Mesothelial cell of epicardium (in vitro differentiated cells): Measurements from ENCODE around the gene LY6G5B. TPM values are rescaled to one million over a fixed set of nuclear protein-coding genes. Genes with fewer than 3 reads are reported as not detected.
A peak's percentile ranks its signal among the peaks of the same experiment; 100 is the strongest.

Source experiments
- DNase-seq, 2 experiments: peaks; one replicate each; pipeline ENCODE4 v3.0.0; 2021; ENCODE audit warnings: low spot score in 2 of 2; ENCODE audit not compliant: unreplicated experiment in 2 of 2
- H3K27ac Mint-ChIP-seq: 2 replicates; pipeline ENCODE4 v1.8.0; 2021; ENCODE audit warnings: mixed read lengths
- H3K27me3 Mint-ChIP-seq: 2 replicates; pipeline ENCODE4 v1.8.0; 2021; ENCODE audit warnings: low read depth, mixed read lengths
- H3K36me3 Mint-ChIP-seq: 2 replicates; pipeline ENCODE4 v1.8.0; 2021; ENCODE audit warnings: mixed read lengths
- H3K4me1 Mint-ChIP-seq: 2 replicates; pipeline ENCODE4 v1.8.0; 2021; ENCODE audit warnings: mixed read lengths
- H3K4me3 Mint-ChIP-seq: 2 replicates; pipeline ENCODE4 v1.8.0; 2021; ENCODE audit warnings: mild to moderate bottlenecking, moderate library complexity, mixed read lengths
- H3K9me3 Mint-ChIP-seq: 2 replicates; pipeline ENCODE4 v1.8.0; 2021; ENCODE audit warnings: mixed read lengths
- total RNA-seq: library from RNA; stranded (reverse); gene quantifications from 3 replicates; pipeline ENCODE4 v1.2.1, GENCODE V29; 2021
- TF ChIP-seq, protein P1 (sequence below): fragments of 200-600 bp; sonication (generic); IDR thresholded peaks from one replicate; pipeline ENCODE4 v1.5.0; 2021; ENCODE audit warnings: antibody characterized with exemption; ENCODE audit not compliant: unreplicated experiment

The LY6G5B gene
- total RNA-seq, 1 donor from 2014 or later, result 36.5 TPM

- Mint-ChIP-seq H3K4me1 (peaks cover 15% of the 10 kb centered on the region), H3K9me3 (no peaks in the 10 kb centered on the region), H3K4me3 (no peak overlapping the region), H3K36me3 (peaks cover 3% of the 10 kb centered on the region), H3K27ac (no peak overlapping the region), H3K27me3 (no peaks in the 10 kb centered on the region)
- no peak for DNase-seq
- TF ChIP-seq, protein P1, sequence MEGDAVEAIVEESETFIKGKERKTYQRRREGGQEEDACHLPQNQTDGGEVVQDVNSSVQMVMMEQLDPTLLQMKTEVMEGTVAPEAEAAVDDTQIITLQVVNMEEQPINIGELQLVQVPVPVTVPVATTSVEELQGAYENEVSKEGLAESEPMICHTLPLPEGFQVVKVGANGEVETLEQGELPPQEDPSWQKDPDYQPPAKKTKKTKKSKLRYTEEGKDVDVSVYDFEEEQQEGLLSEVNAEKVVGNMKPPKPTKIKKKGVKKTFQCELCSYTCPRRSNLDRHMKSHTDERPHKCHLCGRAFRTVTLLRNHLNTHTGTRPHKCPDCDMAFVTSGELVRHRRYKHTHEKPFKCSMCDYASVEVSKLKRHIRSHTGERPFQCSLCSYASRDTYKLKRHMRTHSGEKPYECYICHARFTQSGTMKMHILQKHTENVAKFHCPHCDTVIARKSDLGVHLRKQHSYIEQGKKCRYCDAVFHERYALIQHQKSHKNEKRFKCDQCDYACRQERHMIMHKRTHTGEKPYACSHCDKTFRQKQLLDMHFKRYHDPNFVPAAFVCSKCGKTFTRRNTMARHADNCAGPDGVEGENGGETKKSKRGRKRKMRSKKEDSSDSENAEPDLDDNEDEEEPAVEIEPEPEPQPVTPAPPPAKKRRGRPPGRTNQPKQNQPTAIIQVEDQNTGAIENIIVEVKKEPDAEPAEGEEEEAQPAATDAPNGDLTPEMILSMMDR, result no peak
These were observed 8.2 kb downstream of the LY6G5B start for GRCh38 chr6:31677955-31678354.

DNA sequence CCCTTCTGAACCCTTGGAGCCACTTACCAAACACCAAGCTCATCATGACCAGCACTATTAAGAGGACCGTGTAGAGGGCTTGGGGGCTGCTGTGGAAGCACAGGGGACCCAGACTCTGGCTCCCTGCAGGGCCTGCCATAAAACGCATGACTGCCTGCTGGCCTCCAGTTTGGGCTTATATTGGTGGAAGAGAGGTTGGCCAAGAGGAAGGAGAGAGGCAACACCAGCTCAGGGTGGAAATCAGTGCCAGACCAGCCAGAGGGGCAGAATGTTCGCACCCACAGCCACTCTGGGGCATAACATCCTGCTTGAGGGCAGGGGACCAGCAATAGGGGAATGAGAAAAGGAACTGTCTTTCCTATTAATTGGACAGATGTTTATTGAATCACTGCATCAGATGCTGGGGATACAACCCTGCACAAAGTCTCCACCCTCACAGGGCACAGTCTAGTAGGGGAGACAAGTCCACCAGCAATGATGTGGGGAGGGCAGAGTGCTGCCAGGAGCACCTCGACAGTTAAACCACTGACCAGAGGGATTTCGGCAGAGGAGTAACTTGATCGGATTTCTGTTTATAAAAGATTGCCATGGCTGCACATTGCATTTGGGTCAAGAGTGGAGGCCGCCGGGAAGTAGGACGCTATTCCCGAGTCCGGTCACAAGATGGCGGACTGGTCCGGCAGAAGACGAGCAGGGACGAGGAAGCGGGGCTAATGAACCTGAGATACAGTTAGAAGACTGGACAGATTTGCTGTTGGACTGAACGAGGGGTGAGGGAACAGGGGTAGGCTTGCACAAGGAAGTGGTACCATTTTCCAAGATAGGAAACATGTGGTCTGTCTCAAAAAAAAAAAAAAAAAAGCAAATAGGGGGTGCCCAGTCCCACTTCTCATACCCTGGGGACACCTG lies 10.7 kb downstream of the LY6G5B start, which contains the start of gene LY6G5C:
TSS of gene LY6G5C (minus strand) at position 842 of the 909 bp plus-strand sequence. CDS start at position 148, 694 bp downstream.
- no peaks in the 10 kb centered on the region for H3K9me3 Mint-ChIP-seq
- H3K27ac Mint-ChIP-seq, result peak within 1 kb of the TSS; percentile 75
- TF ChIP-seq, protein P1, result no peak
- H3K27me3 Mint-ChIP-seq, result no peaks in the 10 kb centered on the region
- peak; percentile 62 to 75 for DNase-seq
- peaks cover 22% of the 10 kb centered on the region for H3K4me1 Mint-ChIP-seq
- H3K36me3 Mint-ChIP-seq, result peaks cover under 1% of the 10 kb centered on the region
- H3K4me3 Mint-ChIP-seq, result peak within 1 kb of the TSS; percentile 80

DNA sequence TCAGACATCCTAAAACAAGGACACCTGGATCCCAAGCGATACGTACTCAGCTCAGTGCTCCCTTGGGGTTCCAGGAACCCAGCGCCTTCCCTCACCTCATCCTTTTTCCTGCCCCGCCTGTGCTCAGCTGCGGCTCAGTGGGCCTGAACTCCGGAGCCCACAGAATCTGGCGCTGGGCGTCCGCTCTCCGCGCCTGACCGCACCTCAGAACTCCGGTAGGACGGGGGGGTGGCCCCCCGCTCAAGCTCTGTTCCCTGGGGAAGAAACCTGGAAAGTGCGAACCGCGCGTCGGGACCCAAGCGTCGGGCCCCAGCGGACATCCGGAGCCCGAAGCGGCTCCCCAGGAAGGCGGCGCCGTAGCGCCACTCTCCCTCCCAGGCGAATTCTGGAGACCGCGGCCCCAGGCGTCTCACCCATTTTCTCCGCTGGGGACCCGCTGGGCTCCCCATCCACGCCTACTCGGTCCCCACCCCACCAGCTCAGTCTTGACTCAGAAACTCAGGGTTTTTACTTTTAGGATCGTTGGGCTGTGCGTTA lies 11.4 kb downstream of the LY6G5B start:
- H3K9me3 Mint-ChIP-seq, result no peaks in the 10 kb centered on the region
- H3K27me3 Mint-ChIP-seq, result no peaks in the 10 kb centered on the region
- peak overlapping the region; percentile 80 for H3K4me3 Mint-ChIP-seq
- peak in 1 of 2 experiments; percentile 54 for DNase-seq
- TF ChIP-seq, protein P1, result no peak
- H3K4me1 Mint-ChIP-seq, result peaks cover 22% of the 10 kb centered on the region
- H3K27ac Mint-ChIP-seq, result peak overlapping the region; percentile 75
- peaks cover 6% of the 10 kb centered on the region for H3K36me3 Mint-ChIP-seq

- H3K4me1 Mint-ChIP-seq, result peaks cover 22% of the 10 kb centered on the region
- DNase-seq, result no peak
- peak overlapping the region; percentile 80 for H3K4me3 Mint-ChIP-seq
- H3K36me3 Mint-ChIP-seq, result peaks cover 19% of the 10 kb centered on the region
- no peaks in the 10 kb centered on the region for H3K9me3 Mint-ChIP-seq
- TF ChIP-seq, protein P1, result no peak
- peak overlapping the region; percentile 68 for H3K27ac Mint-ChIP-seq
- no peaks in the 10 kb centered on the region for H3K27me3 Mint-ChIP-seq
These were observed 13.8 kb downstream of the LY6G5B start for GRCh38 chr6:31683591-31683990.

DNA sequence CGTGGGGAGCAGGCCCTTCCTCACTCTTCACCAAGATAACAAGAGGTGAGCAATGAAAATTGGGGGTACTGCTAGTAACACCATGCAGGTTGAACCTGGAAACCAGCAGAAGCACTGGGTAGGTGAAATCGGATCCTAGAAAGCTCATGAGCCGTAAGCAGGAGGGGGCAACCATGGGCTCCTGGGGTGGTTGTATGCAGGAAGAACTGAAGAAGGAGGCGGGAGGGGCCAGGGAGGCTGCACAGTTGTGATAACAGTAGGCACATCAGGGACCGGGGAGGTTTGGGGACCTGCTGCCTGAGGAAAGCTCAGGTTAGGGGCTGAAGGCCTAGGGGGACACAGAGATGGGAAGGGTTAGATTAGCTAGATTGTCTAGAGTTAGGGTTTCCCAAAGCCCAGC lies 16.7 kb downstream of the LY6G5B start:
- Mint-ChIP-seq H3K4me1 (peaks cover 16% of the 10 kb centered on the region), H3K27me3 (no peaks in the 10 kb centered on the region), H3K36me3 (peaks cover 26% of the 10 kb centered on the region), H3K27ac (no peak overlapping the region), H3K4me3 (no peak overlapping the region), H3K9me3 (no peaks in the 10 kb centered on the region)
- TF ChIP-seq, protein P1, result no peak
- DNase-seq, result no peak
